GM12878 (cell line): Measurements from ENCODE around the gene SLC30A4. TPM values are rescaled to one million over a fixed set of nuclear protein-coding genes. Genes with fewer than 3 reads are reported as not detected.
A peak's percentile ranks its signal among the peaks of the same experiment; 100 is the strongest.

Experiments
- ATAC-seq: fragments of 200-7000 bp; cut with Tn5 transposase; 3 replicates; pipeline ENCODE4 v1.9.1; 2020; ENCODE audit warnings: mild to moderate bottlenecking, moderate library complexity
- BruUV-seq: library from RNA; stranded (reverse); fragments of 400-500 nt; replicated peaks from 2 replicates; lab custom pipeline; 2021; lab: Mats Ljungman, UMichigan
- CTCF ChIA-PET: fragments of 300-600 bp; sonication (Branson Sonifier 250); formaldehyde crosslinking; extraction: SDS; loops from one replicate; lab custom pipeline; 2021; ENCODE audit warnings: inconsistent platforms; lab: Yijun Ruan, JAX
- POLR2A ChIA-PET: fragments of 350-600 bp; formaldehyde crosslinking; extraction: SDS; loops from one replicate; lab custom pipeline; 2021; ENCODE audit warnings: inconsistent platforms; lab: Charles Lee
- RAD21 ChIA-PET: fragments of 300-600 bp; sonication (Branson Sonifier 250); formaldehyde crosslinking; loops from one replicate; lab custom pipeline; 2023; ENCODE audit warnings: antibody characterized with exemption; ENCODE audit not compliant: unreplicated experiment; lab: Charles Lee
- SMC1A ChIA-PET: fragments of 300-600 bp; sonication (Branson Sonifier 250); formaldehyde crosslinking; loops from one replicate; lab custom pipeline; 2023; ENCODE audit not compliant: unreplicated experiment, uncharacterized antibody; lab: Charles Lee
- DNase-seq: peaks from one replicate; pipeline ENCODE4 v3.0.0-alpha.2; 2011; ENCODE audit warnings: low read depth, low spot score
- FAIRE-seq: peaks from 3 replicates; lab custom pipeline; 2011; peaks lifted over from hg19 to GRCh38; lab: Jason Lieb, UNC
- H2AFZ ChIP-seq: 2 replicates; pipeline ENCODE4 v1.6.0; 2011; ENCODE audit warnings: low read depth, low read length, control low read depth; ENCODE audit not compliant: control insufficient read depth
- H3K27ac ChIP-seq: 2 replicates; pipeline ENCODE4 v1.5.1; 2011; ENCODE audit warnings: control low read depth; ENCODE audit not compliant: control insufficient read depth, insufficient read depth
- H3K27me3 ChIP-seq, 2 experiments: replicated peaks in 1 of 2; 2 replicates each; pipeline versions ENCODE4 v1.6.0 to v1.6.1; 2011; ENCODE audit warnings: low read length in 1 of 2; ENCODE audit not compliant: control insufficient read depth in 2 of 2, insufficient read depth in 2 of 2
- H3K36me3 ChIP-seq, 2 experiments: 2 replicates each; pipeline ENCODE4 v1.5.1; 2011; ENCODE audit warnings: low read length in 1 of 2; ENCODE audit not compliant: control insufficient read depth in 2 of 2, insufficient read depth in 2 of 2
- H3K4me1 ChIP-seq: 2 replicates; pipeline ENCODE4 v1.6.1; 2011; ENCODE audit warnings: mild to moderate bottlenecking, low read length, moderate library complexity, mixed read lengths; ENCODE audit not compliant: control insufficient read depth, insufficient read depth
- H3K4me2 ChIP-seq: 2 replicates; pipeline ENCODE4 v1.6.0; 2011; ENCODE audit warnings: control low read depth; ENCODE audit not compliant: control insufficient read depth, insufficient read depth
- H3K4me3 ChIP-seq: fragments of 200-600 bp; sonication (generic); 2 replicates; pipeline ENCODE4 v1.5.1; 2016
- H3K79me2 ChIP-seq: 2 replicates; pipeline ENCODE4 v1.6.0; 2011; ENCODE audit warnings: low read length; ENCODE audit not compliant: control insufficient read depth, insufficient read depth
- H3K9ac ChIP-seq: 2 replicates; pipeline ENCODE4 v1.8.0; 2011; ENCODE audit warnings: low read length, control low read depth, mixed read lengths; ENCODE audit not compliant: control insufficient read depth, insufficient read depth
- H3K9me3 ChIP-seq: replicated peaks from 3 replicates; pipeline ENCODE4 v1.5.1; 2011; ENCODE audit warnings: mild to moderate bottlenecking, low read length; ENCODE audit not compliant: control insufficient read depth, insufficient read depth
- H4K20me1 ChIP-seq: 2 replicates; pipeline ENCODE4 v1.6.0; 2011; ENCODE audit not compliant: control insufficient read depth, insufficient read depth
- GATAD2B ChIP-seq: fragments of 450-650 bp; conservative IDR thresholded peaks from 2 replicates; pipeline ENCODE4 v1.6.1; 2017; ENCODE audit warnings: low read depth, mild to moderate bottlenecking, moderate library complexity
- IKZF1 ChIP-seq: fragments of 450-650 bp; conservative IDR thresholded peaks from 2 replicates; pipeline ENCODE4 v1.6.1; 2017; ENCODE audit warnings: antibody characterized with exemption, mild to moderate bottlenecking
- IKZF2 ChIP-seq, 2 experiments: fragments of 450-650 bp; IDR thresholded peaks; 2 replicates each; pipeline ENCODE4 v1.6.1; 2017; ENCODE audit warnings: mild to moderate bottlenecking in 2 of 2, moderate library complexity in 2 of 2
- JUND ChIP-seq: IDR thresholded peaks from 2 replicates; pipeline ENCODE4 v1.6.1; 2012; ENCODE audit warnings: low read depth, mild to moderate bottlenecking, low read length, improper control_type of control experiment, moderate library complexity
- LARP7 ChIP-seq: fragments of 450-650 bp; IDR thresholded peaks from 2 replicates; pipeline ENCODE4 v1.6.1; 2017; ENCODE audit warnings: mild to moderate bottlenecking
- SIN3A ChIP-seq: IDR thresholded peaks from 2 replicates; pipeline ENCODE4 v1.6.1; 2012; ENCODE audit warnings: low read depth, low read length, improper control_type of control experiment
- ZNF217 ChIP-seq: fragments of 450-650 bp; IDR thresholded peaks from 2 replicates; pipeline ENCODE4 v1.6.1; 2017; ENCODE audit warnings: antibody characterized with exemption, mild to moderate bottlenecking
- WGBS: methylation state at CpG from one replicate; pipeline ENCODE4 v1.1.6; 2016; ENCODE audit warnings: low lambda C conversion rate; ENCODE audit not compliant: insufficient replicate concordance, insufficient coverage; ENCODE audit errors: missing lambda C conversion rate; 5-methylcytosine and 5-hydroxymethylcytosine counted together
- in situ Hi-C: fragments of 300-500 bp; cut with MboI; formaldehyde crosslinking; loops from 9 replicates; pipeline ENCODE4 v1.14.3; 2018; ENCODE audit warnings: mixed read lengths
- intact Hi-C: fragments of 100-400 bp; cut with micrococcal nuclease; formaldehyde crosslinking; loops from one replicate; pipeline ENCODE4 v1.14.2; 2022; ENCODE audit not compliant: unreplicated experiment
- polyA plus RNA-seq, 11 experiments: library from polyadenylated mRNA; depleted of rRNA in 4 of 11; unstranded in 6 of 11; stranded (reverse) in 5 of 11; fragments of >200 nt; fragmentation: Nextera tagmentation in 4 of 11; fragmentation: Illumina TruSeq in 1 of 11; extraction: Ambion mirVana in 4 of 11; extraction: Trizol in 1 of 11; gene quantifications; 1 replicate in 1 of 11; 2 replicates in 10 of 11; pipeline versions ENCODE4 v1.2.1 to v1.2.3, GENCODE V29; 2011 to 2016; ENCODE audit warnings: inconsistent platforms in 2 of 11, missing spikeins in 2 of 11, low read depth in 1 of 11
- total RNA-seq, 4 experiments: library from RNA; depleted of rRNA in 3 of 4; stranded (reverse); fragments of >200 nt in 3 of 4; fragmentation: Illumina TruSeq in 1 of 4; extraction: Trizol in 1 of 4; gene quantifications; 2 replicates each; pipeline versions ENCODE4 v1.2.1 to v1.2.3, GENCODE V29; 2013 to 2021
- TF ChIP-seq, protein P1 (sequence below): fragments of 450-650 bp; IDR thresholded peaks from 2 replicates; pipeline ENCODE4 v1.6.1; 2017; ENCODE audit warnings: mild to moderate bottlenecking, moderate library complexity

The SLC30A4 gene
- total and polyA plus RNA-seq, 10 of the 15 experiments (the other 5 are each of a cell fraction or from before 2014, with no cell fraction given), result 0.05 to 0.31 (median 0.20) TPM

DNA sequence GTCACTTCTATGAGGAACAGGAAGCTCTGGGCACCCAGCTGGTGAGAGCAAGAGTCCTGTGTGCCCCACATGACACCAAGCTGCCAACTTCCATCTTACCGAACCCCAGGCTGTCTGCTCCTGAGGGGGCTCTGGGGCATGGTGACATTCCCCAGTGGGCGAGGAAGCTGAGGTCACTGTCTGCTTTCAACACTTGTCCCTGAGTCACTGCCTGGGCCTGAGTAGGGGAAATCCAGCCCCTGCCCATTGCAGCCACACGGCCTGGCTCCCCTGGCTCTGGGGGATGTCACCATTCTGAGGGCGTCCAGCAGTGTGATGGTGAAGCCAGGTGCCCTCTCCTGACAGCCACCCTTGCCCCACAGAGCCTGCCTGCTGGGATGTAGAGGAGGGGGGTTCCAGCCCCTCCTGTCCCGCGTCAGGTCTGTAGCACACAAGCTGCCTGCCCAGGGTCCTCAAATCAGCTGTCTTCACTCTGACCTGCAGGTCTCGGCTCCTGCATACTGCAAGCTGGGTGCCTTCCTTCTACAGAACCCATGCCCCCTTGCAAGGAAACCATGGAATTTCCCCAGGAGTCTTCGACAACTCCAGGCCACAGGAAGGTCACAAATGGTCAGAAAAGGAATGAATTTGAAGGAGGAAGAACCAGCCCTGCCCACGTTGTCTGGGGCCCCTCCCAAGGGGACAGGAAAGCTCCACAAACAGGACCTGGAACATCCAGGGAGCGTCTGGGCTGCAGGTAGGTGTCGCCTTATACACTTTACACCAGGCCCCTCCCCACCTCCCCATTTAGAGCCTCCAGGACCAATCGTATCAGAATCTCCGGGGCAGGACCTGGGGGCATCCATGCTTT lies 74.3 kb downstream of the SLC30A4 start:
- Histone ChIP-seq H3K79me2 (no peaks in the 10 kb centered on the region), H3K4me2 (no peak overlapping the region), H4K20me1 (no peaks in the 10 kb centered on the region), H3K9me3 (no peaks in the 10 kb centered on the region; the same call in 2 of the 3 replicates), H3K36me3 (no peaks in the 10 kb centered on the region), H3K27ac (no peak overlapping the region), H3K4me3 (no peak overlapping the region), H3K9ac (no peak overlapping the region), H3K4me1 (peaks cover 8% of the 10 kb centered on the region; the same call in 1 of the 2 replicates), H2AFZ (peak overlapping the region; percentile 7; the same call in 1 of the 2 replicates), H3K27me3 (no peaks in the 10 kb centered on the region)
- POLR2A ChIA-PET, result no interaction called here
- SMC1A ChIA-PET, result interaction anchor here (0.6 to 1.2 kb wide), 5 partner anchors 8 to 284 kb away, joined by 3 to 4 read pairs (median 3); a partner anchor contains a TSS
- no TSS peak for BruUV-seq
- TF ChIP-seq JUND, result no peak
- TF ChIP-seq IKZF2 (IDR thresholded peaks at IDR 0.05), result peak in 1 of 2 experiments; percentile 10; a peak in 1 of 4 replicates
- peak; percentile 36; the same call in 1 of the 2 replicates for TF ChIP-seq IKZF1
- peak; percentile 29; the same call in 1 of the 2 replicates for TF ChIP-seq GATAD2B
- no peak for TF ChIP-seq SIN3A
- TF ChIP-seq, protein P1, sequence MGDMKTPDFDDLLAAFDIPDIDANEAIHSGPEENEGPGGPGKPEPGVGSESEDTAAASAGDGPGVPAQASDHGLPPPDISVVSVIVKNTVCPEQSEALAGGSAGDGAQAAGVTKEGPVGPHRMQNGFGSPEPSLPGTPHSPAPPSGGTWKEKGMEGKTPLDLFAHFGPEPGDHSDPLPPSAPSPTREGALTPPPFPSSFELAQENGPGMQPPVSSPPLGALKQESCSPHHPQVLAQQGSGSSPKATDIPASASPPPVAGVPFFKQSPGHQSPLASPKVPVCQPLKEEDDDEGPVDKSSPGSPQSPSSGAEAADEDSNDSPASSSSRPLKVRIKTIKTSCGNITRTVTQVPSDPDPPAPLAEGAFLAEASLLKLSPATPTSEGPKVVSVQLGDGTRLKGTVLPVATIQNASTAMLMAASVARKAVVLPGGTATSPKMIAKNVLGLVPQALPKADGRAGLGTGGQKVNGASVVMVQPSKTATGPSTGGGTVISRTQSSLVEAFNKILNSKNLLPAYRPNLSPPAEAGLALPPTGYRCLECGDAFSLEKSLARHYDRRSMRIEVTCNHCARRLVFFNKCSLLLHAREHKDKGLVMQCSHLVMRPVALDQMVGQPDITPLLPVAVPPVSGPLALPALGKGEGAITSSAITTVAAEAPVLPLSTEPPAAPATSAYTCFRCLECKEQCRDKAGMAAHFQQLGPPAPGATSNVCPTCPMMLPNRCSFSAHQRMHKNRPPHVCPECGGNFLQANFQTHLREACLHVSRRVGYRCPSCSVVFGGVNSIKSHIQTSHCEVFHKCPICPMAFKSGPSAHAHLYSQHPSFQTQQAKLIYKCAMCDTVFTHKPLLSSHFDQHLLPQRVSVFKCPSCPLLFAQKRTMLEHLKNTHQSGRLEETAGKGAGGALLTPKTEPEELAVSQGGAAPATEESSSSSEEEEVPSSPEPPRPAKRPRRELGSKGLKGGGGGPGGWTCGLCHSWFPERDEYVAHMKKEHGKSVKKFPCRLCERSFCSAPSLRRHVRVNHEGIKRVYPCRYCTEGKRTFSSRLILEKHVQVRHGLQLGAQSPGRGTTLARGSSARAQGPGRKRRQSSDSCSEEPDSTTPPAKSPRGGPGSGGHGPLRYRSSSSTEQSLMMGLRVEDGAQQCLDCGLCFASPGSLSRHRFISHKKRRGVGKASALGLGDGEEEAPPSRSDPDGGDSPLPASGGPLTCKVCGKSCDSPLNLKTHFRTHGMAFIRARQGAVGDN, result 0 out of 2 replicates have a peak, but pooled peaks have one; percentile 29
- 0 out of 2 replicates have a peak, but pooled peaks have one; percentile 26 for TF ChIP-seq LARP7
- TF ChIP-seq ZNF217, result no peak
- in situ Hi-C loops (no loop called here), intact Hi-C loops (no loop called here)
- no peak for DNase-seq
- RAD21 ChIA-PET, result no interaction called here
- WGBS, result 36% methylated on average over 13 of the region's 13 CpGs
- FAIRE-seq, result no peak
- CTCF ChIA-PET, result no interaction called here
- ATAC-seq, result peak; percentile 81
